Endometrium (tissue), 2 donors: ENCODE results near the gene BACH1.

Experiments
- FAIRE-seq: peaks from 2 replicates; lab custom pipeline; 2012; peaks lifted over from hg19 to GRCh38; lab: Jason Lieb, UNC
- donor health status: control.
- donor health status: control.

The BACH1 gene

GRCh38 chr21:29382030-29382654 is 83.4 kb downstream of the BACH1 start:
- FAIRE-seq: no peak

- no peak for FAIRE-seq
Observed at GRCh38 chr21:29384683-29385359, 86.1 kb downstream of the BACH1 start.

- FAIRE-seq: no peak
Observed at GRCh38 chr21:29385934-29386520, 87.3 kb downstream of the BACH1 start.

- no peak for FAIRE-seq
Observed at GRCh38 chr21:29386803-29387202, 88.1 kb downstream of the BACH1 start.

- no peak for FAIRE-seq
Observed at GRCh38 chr21:29387598-29387997, 88.9 kb downstream of the BACH1 start.

- no peak for FAIRE-seq
Observed at GRCh38 chr21:29389136-29389535, 90.4 kb downstream of the BACH1 start.

- FAIRE-seq: peak; percentile 94
Observed at GRCh38 chr21:29390778-29391177, 92.1 kb downstream of the BACH1 start.

GRCh38 chr21:29394051-29394450 is 95.3 kb downstream of the BACH1 start:
- FAIRE-seq: no peak
